AG04449 (cell line): Measurements from ENCODE around the gene CRISPLD2.

Experiments used
- CTCF ChIA-PET: fragments of 350-600 bp; formaldehyde crosslinking; extraction: SDS; loops from one replicate; lab custom pipeline; 2021; ENCODE audit warnings: antibody characterized with exemption; lab: Yijun Ruan, JAX
- POLR2A ChIA-PET: fragments of 400-600, 350-600 bp; formaldehyde crosslinking; extraction: SDS; loops from one replicate; lab custom pipeline; 2020; ENCODE audit warnings: antibody characterized with exemption, inconsistent platforms; lab: Yijun Ruan, JAX
- DNase-seq: peaks from one replicate; pipeline ENCODE4 v3.0.0-alpha.2; 2010; ENCODE audit warnings: low read depth, low spot score
- H3K4me3 ChIP-seq: 2 replicates; pipeline ENCODE4 v1.5.1; 2011; ENCODE audit warnings: low read depth, mild to moderate bottlenecking, control low read depth, low read length
- TF ChIP-seq, protein P1 (sequence below): IDR thresholded peaks from one replicate; pipeline ENCODE4 v1.5.1; 2011; ENCODE audit warnings: mild to moderate bottlenecking, moderate library complexity, low read length, control low read depth, inconsistent platforms; ENCODE audit not compliant: insufficient read depth; ENCODE audit errors: missing control alignments

CRISPLD2 gene

DNA sequence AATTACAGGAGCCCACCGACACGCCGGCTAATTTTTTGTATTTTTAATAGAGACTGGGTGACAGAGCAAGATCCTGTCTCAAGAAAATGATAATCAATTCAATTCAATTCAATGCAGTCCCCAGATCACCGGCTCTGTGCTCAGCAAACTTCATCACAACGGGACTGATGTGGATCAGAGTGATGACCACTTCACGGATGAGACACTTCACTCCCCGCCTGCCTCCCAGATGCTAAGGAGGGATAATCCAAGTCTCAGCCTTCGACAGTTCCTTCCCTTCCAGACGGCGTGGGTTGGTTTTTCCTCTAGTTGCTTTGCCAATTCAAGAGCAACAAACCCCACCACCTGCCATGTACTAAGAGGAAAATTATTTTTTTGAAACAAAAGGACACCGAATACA lies 97.7 kb downstream of the CRISPLD2 start:
- DNase-seq: no peak
- TF ChIP-seq, protein P1, sequence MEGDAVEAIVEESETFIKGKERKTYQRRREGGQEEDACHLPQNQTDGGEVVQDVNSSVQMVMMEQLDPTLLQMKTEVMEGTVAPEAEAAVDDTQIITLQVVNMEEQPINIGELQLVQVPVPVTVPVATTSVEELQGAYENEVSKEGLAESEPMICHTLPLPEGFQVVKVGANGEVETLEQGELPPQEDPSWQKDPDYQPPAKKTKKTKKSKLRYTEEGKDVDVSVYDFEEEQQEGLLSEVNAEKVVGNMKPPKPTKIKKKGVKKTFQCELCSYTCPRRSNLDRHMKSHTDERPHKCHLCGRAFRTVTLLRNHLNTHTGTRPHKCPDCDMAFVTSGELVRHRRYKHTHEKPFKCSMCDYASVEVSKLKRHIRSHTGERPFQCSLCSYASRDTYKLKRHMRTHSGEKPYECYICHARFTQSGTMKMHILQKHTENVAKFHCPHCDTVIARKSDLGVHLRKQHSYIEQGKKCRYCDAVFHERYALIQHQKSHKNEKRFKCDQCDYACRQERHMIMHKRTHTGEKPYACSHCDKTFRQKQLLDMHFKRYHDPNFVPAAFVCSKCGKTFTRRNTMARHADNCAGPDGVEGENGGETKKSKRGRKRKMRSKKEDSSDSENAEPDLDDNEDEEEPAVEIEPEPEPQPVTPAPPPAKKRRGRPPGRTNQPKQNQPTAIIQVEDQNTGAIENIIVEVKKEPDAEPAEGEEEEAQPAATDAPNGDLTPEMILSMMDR: no peak
- ChIA-PET CTCF (interaction anchor here (2.6 kb wide), 1 partner anchor 164 kb away, joined by 9 read pairs; no protein-coding TSS in a partner anchor), POLR2A (no interaction called here)
- H3K4me3 ChIP-seq: no peak overlapping the region

DNA sequence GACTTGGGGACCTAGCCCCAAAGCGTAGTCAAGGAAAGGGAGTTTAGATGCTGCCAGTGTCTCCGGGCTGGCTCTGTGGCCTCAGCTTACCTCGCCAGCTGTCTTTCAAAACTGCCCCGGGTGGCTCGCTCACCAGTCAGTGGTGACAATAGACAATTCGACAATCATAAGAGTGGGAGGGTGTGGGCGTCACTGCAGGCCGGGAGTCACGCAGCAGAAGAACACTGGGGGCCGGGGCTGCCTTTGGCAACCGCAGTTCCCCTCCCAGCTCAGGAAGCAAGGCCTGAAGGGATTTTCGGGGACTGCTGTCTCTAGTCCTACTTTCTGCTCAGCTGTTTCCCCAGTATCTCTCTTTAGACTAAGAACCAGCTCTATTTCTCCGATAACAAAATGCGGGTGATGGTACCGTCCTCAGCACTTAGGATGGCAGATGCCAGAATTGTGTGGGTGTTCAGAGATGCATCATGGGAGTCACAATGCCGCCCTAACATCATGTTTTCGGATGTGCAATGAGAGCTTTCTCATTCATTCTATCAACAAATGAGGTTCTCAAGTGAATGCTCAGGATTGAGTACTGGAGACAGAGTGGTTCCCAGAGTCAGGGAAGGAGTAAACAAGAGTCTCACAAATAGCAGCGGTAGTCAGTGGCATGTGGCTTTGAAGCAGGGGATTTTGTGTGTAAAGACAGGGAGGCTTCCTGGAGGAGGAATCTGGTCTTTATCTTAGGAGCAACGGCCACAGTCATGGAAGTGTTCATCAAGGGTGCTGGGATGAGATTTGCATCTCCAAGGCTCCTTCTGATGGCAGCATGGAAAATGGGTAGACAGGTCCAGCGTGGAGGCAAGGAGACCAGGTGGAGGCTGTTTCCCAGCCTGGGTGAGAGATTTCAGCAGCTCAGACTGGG lies 98.5 kb downstream of the CRISPLD2 start:
- no peak for DNase-seq
- TF ChIP-seq, protein P1: no peak
- ChIA-PET POLR2A (no interaction called here), CTCF (interaction anchor here (1.3 to 2.6 kb wide), 3 partner anchors 34 to 165 kb away, joined by 3 to 9 read pairs (median 4); no protein-coding TSS in a partner anchor)
- no peak overlapping the region for H3K4me3 ChIP-seq

DNA sequence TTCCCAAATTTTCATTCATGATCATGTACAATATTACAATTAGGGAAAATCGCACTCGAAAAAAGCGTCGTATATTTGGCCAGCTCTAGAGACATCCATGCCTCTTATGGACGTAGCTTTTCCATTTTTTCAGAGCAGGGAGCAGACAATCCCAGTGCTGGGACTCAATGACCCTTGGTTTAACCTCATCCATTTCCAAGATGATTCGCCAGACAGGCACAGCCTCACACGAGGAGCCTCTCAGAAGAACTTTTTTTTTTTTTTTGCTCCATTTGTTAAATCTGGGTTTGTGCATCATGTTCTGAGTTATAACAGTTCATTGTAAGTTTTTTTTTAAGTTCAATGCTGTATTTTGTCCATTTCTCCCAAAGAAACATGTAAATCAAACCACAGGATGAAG lies 99.5 kb downstream of the CRISPLD2 start:
- no peak for DNase-seq
- POLR2A ChIA-PET: no interaction called here
- CTCF ChIA-PET: interaction anchor here (1.0 to 2.6 kb wide), 4 partner anchors 33 to 166 kb away, joined by 3 to 9 read pairs (median 4); no protein-coding TSS in a partner anchor
- H3K4me3 ChIP-seq: no peak overlapping the region
- TF ChIP-seq, protein P1: no peak

DNA sequence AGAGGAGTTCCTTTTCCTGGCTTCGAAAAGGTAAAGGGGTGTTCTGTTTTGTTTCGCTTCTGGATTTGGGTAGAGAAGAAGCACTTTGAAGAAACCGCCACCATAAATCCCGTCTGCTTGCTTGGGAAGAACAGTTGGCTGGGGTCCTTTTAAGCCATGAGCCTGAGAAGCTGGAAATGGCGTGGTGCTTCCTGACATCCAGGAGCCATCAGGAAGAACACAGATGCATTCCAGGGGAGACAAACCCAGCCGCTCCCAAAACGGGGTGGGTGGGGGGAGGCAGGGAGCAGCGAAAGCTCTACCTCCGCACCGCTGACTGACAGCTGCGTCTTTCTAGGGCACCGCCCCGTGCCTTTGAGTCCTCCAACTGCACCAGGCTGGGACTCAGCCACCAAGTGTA lies 99.9 kb downstream of the CRISPLD2 start:
- ChIA-PET POLR2A (no interaction called here), CTCF (interaction anchor here (1.0 to 2.6 kb wide), 4 partner anchors 33 to 167 kb away, joined by 4 to 9 read pairs (median 4); no protein-coding TSS in a partner anchor)
- no peak overlapping the region for H3K4me3 ChIP-seq
- TF ChIP-seq, protein P1: no peak
- no peak for DNase-seq

DNA sequence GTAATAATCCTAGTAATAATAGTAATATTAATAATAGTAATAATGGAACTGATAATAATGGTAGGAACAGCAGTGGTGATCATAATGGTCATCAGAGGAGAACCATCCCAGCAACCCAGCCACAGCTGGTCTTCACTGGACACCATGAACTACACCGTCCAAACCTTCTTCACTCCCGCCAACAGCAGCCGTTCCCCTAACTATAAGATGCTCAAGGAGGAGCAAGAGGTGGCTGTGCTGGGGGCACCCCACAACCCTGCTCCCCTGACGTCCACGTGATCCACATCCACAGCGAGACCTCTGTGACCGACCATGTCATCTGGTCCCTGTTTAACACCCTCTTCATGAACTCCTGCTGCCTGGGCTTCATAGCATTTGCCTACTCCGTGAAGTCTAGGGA lies 100.5 kb downstream of the CRISPLD2 start:
- TF ChIP-seq, protein P1: no peak
- H3K4me3 ChIP-seq: no peak overlapping the region
- CTCF ChIA-PET: interaction anchor here (1.3 to 2.6 kb wide), 2 partner anchors 32 to 167 kb away, joined by 4 to 9 read pairs; no protein-coding TSS in a partner anchor
- POLR2A ChIA-PET: no interaction called here
- no peak for DNase-seq
